ENCODE data around the gene ANKRD13A. TPM values are rescaled to one million over a fixed set of nuclear protein-coding genes. Genes with fewer than 3 reads are reported as not detected.

ANKRD13A gene
- total RNA-seq, 4 donors from 2014 or later: 96.1 to 189 (median 115) TPM

DNA sequence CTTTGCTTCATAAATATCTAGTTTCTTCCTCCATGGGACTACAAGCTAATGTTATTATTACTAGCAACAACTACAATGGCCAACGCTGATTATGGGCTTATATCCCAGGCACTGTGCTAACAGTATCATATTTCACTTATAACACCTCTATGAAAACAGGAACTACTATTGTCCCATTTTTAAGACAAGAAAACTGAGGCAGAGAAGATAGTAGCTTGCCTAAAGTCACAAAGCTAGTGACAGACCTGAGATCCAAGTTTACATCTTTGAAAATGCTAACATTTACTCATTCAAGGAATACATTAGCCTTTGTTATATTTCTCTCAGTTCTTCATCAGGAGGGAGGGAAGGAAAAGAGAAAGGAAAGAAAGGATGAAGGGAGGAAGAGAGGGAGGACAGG is 35.9 kb upstream of the ANKRD13A start:
- intact Hi-C loops (cut with DNase I; ENCODE audit: low total_unique reads): no loop called here

GRCh38 chr12:109963743-109964429 is 35.3 kb upstream of the ANKRD13A start:
- Histone ChIP-seq H3K27ac (peak overlapping the region; percentile 54 to 59 (median 55)), H3K27me3 (no peaks in the 10 kb centered on the region), H3K9me3 (no peaks in the 10 kb centered on the region), H3K4me3 (no peak overlapping the region), H3K36me3 (peaks cover 0 to 44% (median 10%) of the 10 kb centered on the region in 4 donors), H3K4me1 (peaks cover 0 to 32% (median 12%) of the 10 kb centered on the region in 4 donors)
- intact Hi-C loops (cut with DNase I; ENCODE audit: low total_unique reads): no loop called here
- TF ChIP-seq POLR2AphosphoS5 (IDR thresholded peaks at IDR 0.05) (no peak), CTCF (IDR thresholded peaks at IDR 0.05) (no peak), EP300 (IDR thresholded peaks at IDR 0.05; ENCODE audit: low read depth) (no peak), POLR2A (IDR thresholded peaks at IDR 0.05) (no peak)
- WGBS, 2 donors (ENCODE audit: low coverage in 1 of 2): 54 to 56% methylated on average over 4 of the region's 4 CpGs
- in situ Hi-C loops (cut with MboI; ENCODE audit: low pct_ligation_motif_present in 1 of 4, low pct_unique_long_range_greater_than_20kb in 1 of 4, low sequenced_read_pairs in 3 of 4): no loop called here
- peak; percentile 45 for DNase-seq

More for the DNA sequence above, 35.9 kb upstream of the ANKRD13A start:
- Histone ChIP-seq H3K36me3 (peaks cover 0 to 44% (median 8%) of the 10 kb centered on the region in 4 donors), H3K4me3 (no peak overlapping the region), H3K27me3 (no peaks in the 10 kb centered on the region), H3K27ac (peak overlapping the region; percentile 54 to 59 (median 55)), H3K9me3 (no peaks in the 10 kb centered on the region), H3K4me1 (peaks cover 0 to 37% (median 15%) of the 10 kb centered on the region in 4 donors)
- in situ Hi-C loops (cut with MboI; ENCODE audit: low pct_ligation_motif_present in 1 of 4, low pct_unique_long_range_greater_than_20kb in 1 of 4, low sequenced_read_pairs in 3 of 4): no loop called here
- no peak for TF ChIP-seq POLR2A (IDR thresholded peaks at IDR 0.05)
- 89 to 100% methylated on average over 1 of the region's 1 CpG for WGBS, 2 donors (ENCODE audit: low coverage in 1 of 2)
- DNase-seq: no peak

DNA sequence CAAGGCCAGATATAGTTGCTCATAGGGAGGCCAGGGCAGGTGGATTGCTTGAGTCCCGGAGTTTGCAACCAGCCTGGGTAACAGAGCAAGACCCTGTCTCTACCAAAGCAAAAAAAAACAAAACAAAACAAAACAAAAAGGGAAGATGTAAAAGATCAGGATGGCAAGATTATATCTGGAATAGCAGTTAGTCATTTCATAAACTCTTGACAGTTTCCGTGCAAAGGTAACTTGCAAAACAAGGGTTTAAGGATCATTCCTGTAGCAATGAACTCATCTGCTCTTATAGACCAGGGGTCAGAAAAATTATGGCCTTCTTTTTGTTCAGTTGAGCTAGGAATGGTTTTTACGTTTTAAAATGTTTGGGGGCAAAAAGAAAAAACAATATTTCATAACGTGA is 32.7 kb upstream of the ANKRD13A start:
- Histone ChIP-seq H3K36me3 (peaks cover 0 to 40% (median 14%) of the 10 kb centered on the region in 4 donors), H3K27ac (no peak overlapping the region), H3K9me3 (no peaks in the 10 kb centered on the region), H3K4me1 (peaks cover 0 to 28% (median 12%) of the 10 kb centered on the region in 4 donors), H3K4me3 (no peak overlapping the region), H3K27me3 (no peaks in the 10 kb centered on the region)
- intact Hi-C loops (cut with DNase I; ENCODE audit: low total_unique reads): no loop called here
- 81 to 95% methylated on average over 4 of the region's 4 CpGs for WGBS, 2 donors (ENCODE audit: low coverage in 1 of 2)
- in situ Hi-C loops (cut with MboI; ENCODE audit: low pct_ligation_motif_present in 1 of 4, low pct_unique_long_range_greater_than_20kb in 1 of 4, low sequenced_read_pairs in 3 of 4): no loop called here
- no peak for DNase-seq
- TF ChIP-seq POLR2A (IDR thresholded peaks at IDR 0.05) (no peak), EP300 (IDR thresholded peaks at IDR 0.05; ENCODE audit: low read depth) (no peak), POLR2AphosphoS5 (IDR thresholded peaks at IDR 0.05) (no peak), CTCF (IDR thresholded peaks at IDR 0.05) (no peak)

- intact Hi-C loops (cut with DNase I; ENCODE audit: low total_unique reads) (no loop called here), in situ Hi-C loops (cut with MboI; ENCODE audit: low pct_ligation_motif_present in 1 of 4, low pct_unique_long_range_greater_than_20kb in 1 of 4, low sequenced_read_pairs in 3 of 4) (no loop called here)
- Histone ChIP-seq H3K27me3 (no peaks in the 10 kb centered on the region), H3K4me3 (no peak overlapping the region), H3K9me3 (no peaks in the 10 kb centered on the region), H3K27ac (peak overlapping the region in 2 of 4 donors; percentile 3 to 13), H3K36me3 (peaks cover 0 to 40% (median 14%) of the 10 kb centered on the region in 4 donors), H3K4me1 (peaks cover 0 to 25% (median 12%) of the 10 kb centered on the region in 4 donors)
- DNase-seq: no peak
- WGBS, 2 donors (ENCODE audit: low coverage in 1 of 2): 66 to 73% methylated on average over 4 to 8 of the region's 8 CpGs
- no peak for TF ChIP-seq CTCF (IDR thresholded peaks at IDR 0.05)
- no peak for TF ChIP-seq POLR2A (IDR thresholded peaks at IDR 0.05)
- TF ChIP-seq POLR2AphosphoS5 (IDR thresholded peaks at IDR 0.05): no peak
- TF ChIP-seq EP300 (IDR thresholded peaks at IDR 0.05; ENCODE audit: low read depth): no peak
These were observed 31.7 kb upstream of the ANKRD13A start for GRCh38 chr12:109967383-109968031.

All from transverse colon (tissue), 4 donors.